Tibial nerve (tissue), 3 donors: ENCODE measurements around the gene TMEM59.

Experiments used
- EP300 ChIP-seq, 2 donors: sonication (generic); formaldehyde crosslinking; IDR thresholded peaks; one replicate each; pipeline ENCODE4 v1.6.1; 2017; ENCODE audit warnings: antibody characterized with exemption in 2 of 2, mild to moderate bottlenecking in 1 of 2
- POLR2A ChIP-seq, 2 donors: fragments of 450-650 bp; IDR thresholded peaks; one replicate each; pipeline ENCODE4 v1.6.1; 2017; ENCODE audit warnings: antibody characterized with exemption in 2 of 2, mild to moderate bottlenecking in 2 of 2, moderate library complexity in 2 of 2

GRCh38 chr1:54014009-54014629, 38.9 kb downstream of the TMEM59 start:
- TF ChIP-seq POLR2A (IDR thresholded peaks at IDR 0.05) = no peak
- no peak for TF ChIP-seq EP300 (IDR thresholded peaks at IDR 0.05)
